Measurements from ENCODE around the gene S100A11.

S100A11 gene

DNA sequence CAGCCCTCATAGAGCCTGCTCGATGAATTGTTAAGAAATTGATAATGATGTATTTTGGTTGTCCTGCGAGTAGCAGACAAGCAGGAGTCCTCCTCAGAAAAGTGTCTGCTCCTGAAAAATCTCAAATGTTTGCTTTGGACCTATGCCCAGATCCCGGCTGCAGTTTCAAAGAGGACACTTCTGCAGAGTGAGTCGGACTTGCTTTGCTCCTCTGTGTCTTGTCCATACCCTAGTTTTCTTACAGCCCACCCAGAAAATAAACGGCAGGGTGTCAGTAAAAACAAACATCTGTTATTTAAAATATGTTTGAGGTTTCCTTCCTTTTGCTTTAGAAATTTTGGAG lies 46.0 kb downstream of the S100A11 start:
- Mint-ChIP-seq H3K36me3 (peaks cover 0 to 4% of the 10 kb centered on the region in 2 donors), H3K9me3 (no peaks in the 10 kb centered on the region), H3K27me3 (no peaks in the 10 kb centered on the region), H3K4me3 (no peak overlapping the region), H3K27ac (no peak overlapping the region), H3K4me1 (peaks cover 13 to 41% of the 10 kb centered on the region in 2 donors)
- no peak for DNase-seq
- no peak for ATAC-seq (replicated peaks)

DNA sequence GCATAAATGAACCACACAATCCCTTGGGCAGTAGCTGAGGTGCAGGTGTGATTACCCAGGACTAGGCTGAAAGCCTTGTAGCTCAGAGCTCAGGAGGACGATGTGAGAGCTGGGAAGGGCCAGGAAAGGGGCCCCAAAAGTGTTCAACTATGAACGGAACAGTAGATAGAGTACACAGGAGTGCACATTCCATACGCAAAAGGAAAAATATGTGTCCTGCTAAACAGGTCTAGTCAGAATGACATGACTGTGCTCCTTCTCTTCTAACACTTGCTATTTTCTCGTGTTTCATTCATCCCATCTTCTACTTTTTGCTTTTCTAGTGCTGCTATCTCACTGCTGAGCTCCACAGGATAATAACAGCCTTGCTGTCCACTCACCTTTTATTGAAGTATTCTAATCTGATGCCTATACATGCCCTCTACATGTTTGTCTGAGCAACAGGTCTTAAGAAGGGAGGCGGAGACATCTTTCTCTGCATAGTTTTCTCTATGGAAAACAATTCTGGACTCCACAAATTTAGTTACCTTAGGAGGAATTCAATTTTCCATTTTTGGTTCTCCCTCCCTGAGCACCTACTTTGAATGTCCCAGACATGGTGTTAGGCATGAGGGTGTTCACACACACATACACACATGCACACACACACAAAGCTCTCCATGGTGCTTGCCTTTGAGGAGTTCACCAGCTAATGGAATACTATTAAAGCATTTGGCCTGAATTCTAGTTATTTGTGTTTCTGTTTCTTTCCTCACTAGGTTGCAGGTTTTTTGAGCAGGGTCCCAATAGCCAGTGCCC lies 46.5 kb downstream of the S100A11 start:
- no peak for DNase-seq
- peaks cover 11 to 41% of the 10 kb centered on the region in 2 donors for H3K4me1 Mint-ChIP-seq
- H3K27ac Mint-ChIP-seq: no peak overlapping the region

DNA sequence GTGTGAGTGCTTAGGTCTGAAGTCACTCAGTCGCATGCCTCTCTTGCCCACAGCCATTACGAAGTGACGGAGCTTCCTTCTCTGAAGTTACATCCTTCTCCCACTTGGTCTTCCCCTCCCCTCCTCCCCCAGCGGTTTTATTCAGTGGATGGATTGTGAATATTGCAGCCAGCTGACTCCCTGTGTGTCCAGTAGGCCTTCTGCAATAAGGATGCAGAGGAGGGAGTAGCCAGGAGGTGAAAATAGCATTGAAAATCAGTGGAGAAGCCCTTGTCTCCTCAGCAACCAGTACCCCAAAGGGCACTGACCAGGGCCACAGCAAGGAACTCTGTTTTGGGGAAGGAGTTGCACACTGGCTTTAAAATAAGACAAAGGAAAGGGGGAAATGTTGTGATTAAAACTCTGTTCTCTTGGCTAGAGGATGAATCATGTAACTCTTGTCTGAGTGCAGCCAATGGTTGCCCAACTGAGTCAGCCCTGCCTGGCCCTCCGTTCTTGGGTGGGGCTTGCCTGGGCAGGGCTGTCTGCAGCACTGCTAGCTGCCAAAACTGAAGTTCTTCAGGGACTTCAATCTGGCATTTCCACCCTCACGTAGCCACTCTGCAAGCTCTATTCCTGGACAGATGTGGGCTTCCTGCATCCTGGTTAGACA lies 47.5 kb downstream of the S100A11 start:
- Mint-ChIP-seq H3K27me3 (no peaks in the 10 kb centered on the region), H3K27ac (no peak overlapping the region), H3K4me1 (peaks cover 12 to 42% of the 10 kb centered on the region in 2 donors), H3K9me3 (no peaks in the 10 kb centered on the region), H3K36me3 (peaks cover 0 to 4% of the 10 kb centered on the region in 2 donors), H3K4me3 (no peak overlapping the region)
- ATAC-seq (replicated peaks): no peak
- DNase-seq: no peak

More for the DNA sequence above, 46.5 kb downstream of the S100A11 start:
- ATAC-seq (replicated peaks): no peak
- no peaks in the 10 kb centered on the region for H3K27me3 Mint-ChIP-seq
- no peak overlapping the region for H3K4me3 Mint-ChIP-seq
- H3K36me3 Mint-ChIP-seq: peaks cover 0 to 4% of the 10 kb centered on the region in 2 donors
- no peaks in the 10 kb centered on the region for H3K9me3 Mint-ChIP-seq

DNA sequence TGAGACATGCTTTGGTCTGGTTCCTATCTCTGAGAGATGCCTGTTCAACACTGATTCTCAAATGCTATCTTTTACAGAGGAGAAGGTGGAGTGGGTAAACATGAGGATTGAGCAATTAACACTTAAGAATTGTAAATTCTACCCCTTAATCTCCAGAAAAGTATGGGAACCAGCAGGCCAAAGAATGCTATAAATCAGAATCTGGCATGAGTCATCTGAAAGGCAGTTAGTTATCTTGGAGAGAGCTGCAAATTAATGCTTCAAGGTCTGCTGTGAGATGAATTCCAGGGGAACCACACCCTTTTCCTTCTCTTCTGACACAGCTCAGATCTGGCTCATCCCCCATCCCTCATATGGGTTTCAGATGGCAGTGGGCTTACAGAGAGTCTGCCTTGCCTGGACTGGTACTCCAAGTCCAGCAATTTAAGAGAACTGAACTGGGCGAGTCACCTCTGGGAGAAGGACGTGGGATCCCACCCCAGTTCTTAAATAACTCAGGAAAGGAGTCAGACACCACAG lies 48.3 kb downstream of the S100A11 start:
- H3K4me3 Mint-ChIP-seq: no peak overlapping the region
- no peak for DNase-seq
- ATAC-seq (replicated peaks): no peak
- H3K27me3 Mint-ChIP-seq: no peaks in the 10 kb centered on the region
- H3K27ac Mint-ChIP-seq: no peak overlapping the region
- peaks cover 18 to 42% of the 10 kb centered on the region in 2 donors for H3K4me1 Mint-ChIP-seq
- peaks cover 0 to 8% of the 10 kb centered on the region in 2 donors for H3K36me3 Mint-ChIP-seq
- no peaks in the 10 kb centered on the region for H3K9me3 Mint-ChIP-seq

DNA sequence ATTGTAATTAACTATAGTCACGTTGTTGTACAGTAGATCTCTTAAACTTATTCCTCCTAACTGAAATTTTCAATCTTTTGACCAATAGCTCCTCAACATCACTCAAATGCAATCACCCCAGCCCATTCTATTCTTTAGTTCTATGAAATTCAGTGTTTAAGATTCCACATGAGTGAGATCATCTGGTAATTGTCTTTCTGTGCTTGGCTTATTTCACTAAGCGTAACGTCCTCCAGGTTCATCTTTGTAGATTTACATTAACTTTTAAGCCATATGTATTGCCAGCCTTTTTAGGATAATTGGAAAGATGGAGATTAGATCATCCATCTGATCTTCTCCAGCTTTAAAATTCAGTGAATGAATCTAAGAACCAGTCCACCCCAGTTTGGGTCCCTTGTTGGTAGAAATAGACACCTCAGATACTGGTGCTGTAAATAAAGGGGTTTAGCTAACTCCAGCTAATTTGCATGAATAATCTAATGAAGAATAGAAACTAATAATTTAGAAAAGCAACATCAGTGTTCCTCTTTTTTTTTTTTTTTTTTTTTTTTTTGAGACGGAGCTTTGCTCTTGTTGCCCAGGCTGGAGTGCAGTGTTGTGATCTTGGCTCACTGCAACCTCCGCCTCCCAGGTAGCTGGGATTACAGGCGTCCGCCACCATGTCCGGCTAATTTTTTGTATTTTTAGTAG lies 50.2 kb downstream of the S100A11 start:
- H3K36me3 Mint-ChIP-seq: peaks cover 6 to 18% of the 10 kb centered on the region in 2 donors
- no peak overlapping the region for H3K4me3 Mint-ChIP-seq
- H3K4me1 Mint-ChIP-seq: peaks cover 9 to 26% of the 10 kb centered on the region in 2 donors
- ATAC-seq (replicated peaks) (no peak), DNase-seq (no peak)
- no peaks in the 10 kb centered on the region for H3K9me3 Mint-ChIP-seq
- H3K27me3 Mint-ChIP-seq: no peaks in the 10 kb centered on the region
- no peak overlapping the region for H3K27ac Mint-ChIP-seq

DNA sequence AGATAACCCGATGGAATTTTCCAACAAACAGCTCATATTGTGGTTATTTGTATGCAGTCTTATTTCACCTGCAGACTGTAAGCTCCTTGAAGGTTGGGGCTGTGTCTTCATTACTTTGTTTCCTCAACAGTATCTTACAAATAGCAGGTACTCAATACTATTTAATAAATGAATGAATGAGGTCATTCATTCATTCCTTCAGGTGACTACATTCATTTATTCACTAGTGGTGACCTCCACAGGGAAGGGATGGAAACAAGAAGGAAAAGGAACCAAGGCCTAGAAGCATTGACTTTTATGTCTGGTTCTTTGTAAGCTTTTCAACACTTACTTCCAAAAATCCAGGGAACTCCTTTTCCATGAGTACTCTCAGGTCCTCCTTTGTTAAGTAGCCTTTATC lies 51.0 kb downstream of the S100A11 start:
- H3K27me3 Mint-ChIP-seq: no peaks in the 10 kb centered on the region
- H3K27ac Mint-ChIP-seq: no peak overlapping the region
- H3K36me3 Mint-ChIP-seq: peaks cover 8 to 27% of the 10 kb centered on the region in 2 donors
- H3K4me3 Mint-ChIP-seq: no peak overlapping the region
- no peak for ATAC-seq (replicated peaks)
- no peak for DNase-seq
- peaks cover 11 to 24% of the 10 kb centered on the region in 2 donors for H3K4me1 Mint-ChIP-seq
- H3K9me3 Mint-ChIP-seq: no peaks in the 10 kb centered on the region

DNA sequence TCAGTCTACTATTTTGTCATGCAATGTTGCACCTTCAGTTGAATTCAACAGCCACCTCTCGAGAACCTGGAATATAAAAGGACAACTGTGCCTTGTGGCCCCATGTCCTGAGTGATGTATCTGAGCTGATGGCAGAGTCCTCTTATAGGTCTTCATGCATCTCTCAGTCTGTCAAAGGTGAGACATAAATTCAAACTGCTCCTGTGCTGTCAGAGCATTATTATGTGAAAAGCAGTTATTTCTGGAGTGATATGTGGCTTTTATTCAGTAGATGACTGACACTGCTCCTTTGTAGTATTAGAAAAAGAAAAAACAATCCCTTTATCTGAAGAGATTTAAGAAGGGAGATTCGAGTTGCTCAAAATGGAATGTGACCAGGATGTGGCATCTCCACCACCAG lies 51.5 kb downstream of the S100A11 start:
- ATAC-seq (replicated peaks) (no peak), DNase-seq (no peak)
- peaks cover 8 to 31% of the 10 kb centered on the region in 2 donors for H3K36me3 Mint-ChIP-seq
- no peaks in the 10 kb centered on the region for H3K27me3 Mint-ChIP-seq
- H3K4me3 Mint-ChIP-seq: no peak overlapping the region
- H3K9me3 Mint-ChIP-seq: no peaks in the 10 kb centered on the region
- H3K4me1 Mint-ChIP-seq: peaks cover 11 to 24% of the 10 kb centered on the region in 2 donors
- H3K27ac Mint-ChIP-seq: no peak overlapping the region

DNA sequence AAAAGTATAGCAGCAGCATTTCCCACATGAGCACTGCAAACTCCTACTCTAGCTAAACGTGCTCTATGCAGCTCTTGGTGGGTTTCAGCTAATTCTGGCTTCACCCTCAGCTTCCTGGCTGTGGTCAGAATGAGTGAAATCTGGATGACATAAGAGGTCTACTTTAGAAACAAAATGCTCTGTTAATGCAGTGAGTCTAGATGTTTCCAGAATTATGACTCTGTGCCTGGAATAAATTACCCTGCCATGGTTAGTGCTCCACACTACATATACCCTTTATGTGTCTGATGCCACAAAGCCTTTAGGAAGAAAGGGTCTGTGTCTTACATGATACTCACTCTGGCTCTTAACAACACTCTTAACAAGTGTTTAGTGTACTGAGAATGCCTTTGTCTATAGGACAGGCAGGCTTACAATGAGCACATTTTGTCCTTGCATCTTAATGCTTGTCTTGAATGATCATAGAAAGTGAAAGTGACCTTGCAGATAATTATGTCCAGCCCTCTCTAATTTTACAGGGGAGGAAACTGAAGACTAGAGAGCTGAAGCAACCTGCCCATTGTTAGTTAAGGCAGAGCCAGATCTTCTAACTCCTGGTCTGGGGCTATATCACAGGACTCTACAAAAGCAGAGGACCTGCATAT lies 52.4 kb downstream of the S100A11 start:
- ATAC-seq (replicated peaks) (peak; percentile 94 to 95), DNase-seq (no peak)
- H3K4me1 Mint-ChIP-seq: peaks cover 11 to 20% of the 10 kb centered on the region in 2 donors

More for the DNA sequence above, 52.4 kb downstream of the S100A11 start:
- Mint-ChIP-seq H3K27ac (peak overlapping the region; percentile 76), H3K4me3 (no peak overlapping the region), H3K9me3 (no peaks in the 10 kb centered on the region), H3K27me3 (no peaks in the 10 kb centered on the region), H3K36me3 (peaks cover 8 to 31% of the 10 kb centered on the region in 2 donors)
